GM18508 (cell line): ENCODE measurements around the gene POLK.
"Not testable (repeated sequence)": the region's sequence is repeated elsewhere in the genome, so short reads cannot be mapped to it uniquely, and the experiment has no call there.

Source experiments
- ATAC-seq: cut with Tn5 transposase; IDR thresholded peaks from one replicate; pipeline ENCODE4 v1.9.1; 2021; ENCODE audit warnings: moderate number of reproducible peaks; ENCODE audit not compliant: insufficient read depth, unreplicated experiment

Gene POLK

GRCh38 chr5:75603371-75603770 is 91.7 kb downstream of the POLK start:
- no peak for ATAC-seq

GRCh38 chr5:75603821-75604220 is 92.1 kb downstream of the POLK start:
- no peak for ATAC-seq

- not testable (repeated sequence) for ATAC-seq
Measured at GRCh38 chr5:75607341-75607740, 95.7 kb downstream of the POLK start.

DNA sequence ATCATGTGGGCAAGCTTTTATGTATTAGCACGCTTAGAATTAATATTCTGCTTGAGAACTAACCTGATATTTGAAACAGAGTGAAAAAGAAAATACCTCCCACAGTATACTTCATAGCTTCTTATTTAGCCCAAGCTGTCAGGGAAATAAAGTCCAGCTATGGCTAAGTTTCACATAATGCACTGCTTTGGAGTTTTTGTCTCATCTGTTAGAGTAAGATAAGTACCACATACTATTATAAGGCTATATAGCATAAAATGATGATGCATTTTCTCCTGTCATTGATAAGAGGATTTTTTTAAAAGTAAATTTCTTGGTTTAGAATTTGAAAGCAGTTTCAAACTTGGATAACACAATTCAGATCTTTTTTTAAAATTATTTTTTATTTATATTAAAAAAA is 97.2 kb downstream of the POLK start:
- ATAC-seq = no peak

DNA sequence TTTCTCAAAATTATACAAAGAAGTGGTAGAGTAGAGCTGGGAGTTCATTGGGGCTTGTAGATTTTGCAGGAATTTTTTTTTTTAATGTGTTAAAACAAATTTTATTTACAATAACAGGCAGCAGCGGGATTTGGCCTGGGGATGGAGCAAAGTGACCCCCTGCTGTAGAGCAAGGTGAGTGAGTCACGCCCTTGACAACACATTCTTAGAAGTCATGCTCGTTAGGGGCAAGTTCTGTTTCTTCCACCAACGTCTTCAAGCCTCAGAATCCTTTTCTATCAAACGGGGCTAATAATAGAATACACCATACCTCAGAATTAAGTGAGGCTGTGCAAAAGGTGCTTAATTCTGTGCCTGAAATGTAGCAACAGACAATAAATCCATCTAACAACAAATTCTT is 98.5 kb downstream of the POLK start:
- ATAC-seq = no peak

- not testable (repeated sequence) for ATAC-seq
Measured at GRCh38 chr5:75610859-75611310, 99.2 kb downstream of the POLK start.

DNA sequence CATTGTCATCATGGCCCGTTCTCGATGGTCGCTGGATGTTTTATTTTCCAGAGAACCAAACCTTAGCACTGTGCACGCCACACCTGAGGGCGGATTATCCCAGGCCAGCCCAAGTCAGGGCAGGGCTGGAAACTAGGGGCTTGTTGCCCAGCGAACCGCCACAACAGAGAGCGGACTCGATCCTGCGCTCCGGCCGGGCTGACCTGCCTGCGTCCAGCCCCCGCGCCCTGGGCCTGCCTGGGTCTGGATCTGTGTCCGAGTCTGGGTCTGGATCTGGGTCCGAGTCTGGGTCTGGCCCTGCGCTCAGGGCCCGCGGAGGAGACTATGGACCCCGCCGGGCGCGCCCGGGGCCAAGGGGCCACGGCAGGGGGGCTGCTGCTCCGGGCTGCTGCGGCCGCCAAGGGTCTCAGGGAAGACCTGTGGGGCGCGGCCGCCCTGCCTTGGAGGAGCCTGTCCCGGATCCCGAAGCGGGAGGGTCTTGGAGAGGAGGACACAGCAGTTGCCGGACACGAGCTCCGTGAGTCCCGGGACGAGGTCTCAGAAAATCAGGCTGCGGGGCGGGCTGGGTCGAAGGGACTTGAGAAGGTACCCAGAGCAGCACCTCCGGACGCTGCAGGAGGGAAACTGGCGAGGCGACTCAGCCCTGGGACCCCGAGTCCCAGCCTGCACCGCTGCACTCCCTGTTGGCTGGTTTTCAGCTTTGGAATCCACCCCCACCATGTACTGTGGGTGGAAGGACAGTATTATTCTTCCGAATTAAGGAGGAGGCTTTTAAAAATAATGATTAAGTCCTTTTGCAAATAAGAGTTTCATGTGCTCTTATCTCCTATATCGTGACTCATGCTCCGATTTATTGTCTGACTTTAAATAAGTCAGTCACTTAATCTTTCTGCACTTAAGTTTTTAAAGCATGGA is 99.9 kb downstream of the POLK start, which contains the start of gene ANKDD1B:
TSS of gene ANKDD1B (plus strand) at position 143 of the 915 bp plus-strand sequence. CDS start at position 325, 182 bp downstream.
- ATAC-seq = no peak

- ATAC-seq = no peak
Measured at GRCh38 chr5:75612226-75612569, 100.5 kb downstream of the POLK start.

GRCh38 chr5:75612901-75613300 is 101.2 kb downstream of the POLK start:
- ATAC-seq = no peak

- no peak for ATAC-seq
Measured at GRCh38 chr5:75614176-75614575, 102.5 kb downstream of the POLK start.

DNA sequence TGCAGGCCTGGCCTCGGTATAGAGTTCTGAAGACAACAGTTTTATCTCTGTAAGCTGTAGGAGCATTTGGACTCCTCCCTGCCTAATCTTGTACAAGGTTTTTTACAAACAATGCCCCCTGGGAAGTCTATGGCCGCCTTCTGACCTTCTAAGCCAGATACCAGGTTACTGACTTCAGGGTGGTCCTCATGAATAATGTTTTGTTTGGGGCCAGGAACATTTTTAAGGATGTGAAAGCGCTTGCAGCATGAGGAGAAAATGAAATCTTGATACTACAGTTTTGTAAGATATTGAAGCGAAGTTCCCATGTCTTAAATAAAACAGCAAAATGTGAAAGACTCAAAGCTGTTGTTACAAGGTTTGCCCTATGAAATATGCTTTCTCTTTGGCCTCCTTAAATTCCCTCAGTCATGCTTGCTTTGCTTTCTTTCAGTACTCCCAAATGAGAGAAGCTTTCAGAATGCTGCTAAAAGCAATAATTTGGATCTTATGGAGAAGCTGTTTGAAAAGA is 104.7 kb downstream of the POLK start:
- no peak for ATAC-seq

DNA sequence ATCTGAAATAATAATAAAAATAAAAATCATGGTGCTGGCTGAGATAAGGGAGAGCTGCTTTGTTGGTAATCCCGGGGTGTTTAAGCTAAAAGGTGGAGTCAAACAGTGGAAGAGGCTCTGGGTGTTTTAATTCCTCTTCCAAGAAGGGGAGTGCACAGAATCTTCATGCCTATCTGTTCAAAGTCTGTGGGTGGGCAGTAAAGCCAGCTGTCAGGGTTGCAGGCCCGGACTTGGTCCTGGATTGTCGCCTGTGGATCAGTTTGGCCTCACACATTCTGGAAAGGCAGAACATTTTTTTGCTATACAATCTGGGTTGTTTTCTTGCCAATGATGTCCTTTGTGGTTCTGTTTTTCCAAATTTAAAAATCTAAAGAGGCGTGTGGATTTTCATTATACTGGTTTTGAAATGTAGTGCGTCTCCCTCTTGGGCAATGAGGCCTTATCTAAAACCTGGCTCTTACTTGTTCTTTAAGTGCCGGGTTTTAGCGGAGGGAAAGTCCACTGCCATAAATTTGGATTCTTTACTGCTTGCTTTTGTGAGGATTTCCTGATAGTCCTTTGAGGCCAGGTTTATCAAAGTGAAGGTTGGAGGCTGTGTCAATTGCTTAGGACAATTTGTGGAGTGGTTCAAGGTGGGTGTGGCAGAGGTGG is 105.4 kb downstream of the POLK start:
- no peak for ATAC-seq

GRCh38 chr5:75617736-75618352 is 106.2 kb downstream of the POLK start:
- ATAC-seq = no peak

DNA sequence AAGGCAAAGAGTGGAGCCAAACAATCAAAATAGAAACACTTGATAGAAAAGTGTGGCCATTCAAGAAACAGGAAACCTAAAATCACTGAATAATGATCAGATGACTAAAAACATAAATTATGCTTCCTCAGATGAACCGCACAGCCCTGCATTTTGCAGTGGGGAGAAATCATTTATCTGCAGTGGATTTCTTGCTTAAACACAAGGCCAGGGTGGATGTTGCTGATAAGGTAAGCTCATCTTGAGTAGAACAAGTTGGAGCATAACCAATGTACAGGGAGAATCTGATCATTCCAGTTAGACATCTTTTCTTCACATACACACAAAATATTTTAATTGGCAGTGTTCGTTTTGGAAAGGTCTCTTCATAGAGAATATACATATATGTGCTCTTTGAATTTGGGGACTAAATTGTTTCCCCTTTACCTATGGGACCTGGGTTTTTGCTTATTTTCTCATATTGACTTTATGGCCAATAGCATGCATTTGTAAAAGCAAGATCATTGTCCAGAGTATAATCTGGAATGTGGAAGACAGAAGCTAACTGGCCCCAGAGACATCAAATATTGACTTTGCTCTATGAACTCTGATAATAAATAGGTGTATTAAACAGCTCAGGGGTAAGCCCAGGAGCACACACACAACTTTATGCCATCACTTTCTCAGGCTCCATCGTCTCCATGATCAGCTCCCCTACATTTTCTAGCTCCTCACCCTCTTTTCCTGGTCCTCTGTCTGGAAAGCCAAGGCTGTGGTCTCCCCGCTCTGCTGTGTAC is 108.7 kb downstream of the POLK start:
- ATAC-seq = no peak

- ATAC-seq = no peak
Measured at GRCh38 chr5:75622564-75622963, 110.9 kb downstream of the POLK start.

- no peak for ATAC-seq
Measured at GRCh38 chr5:75623846-75624245, 112.2 kb downstream of the POLK start.

DNA sequence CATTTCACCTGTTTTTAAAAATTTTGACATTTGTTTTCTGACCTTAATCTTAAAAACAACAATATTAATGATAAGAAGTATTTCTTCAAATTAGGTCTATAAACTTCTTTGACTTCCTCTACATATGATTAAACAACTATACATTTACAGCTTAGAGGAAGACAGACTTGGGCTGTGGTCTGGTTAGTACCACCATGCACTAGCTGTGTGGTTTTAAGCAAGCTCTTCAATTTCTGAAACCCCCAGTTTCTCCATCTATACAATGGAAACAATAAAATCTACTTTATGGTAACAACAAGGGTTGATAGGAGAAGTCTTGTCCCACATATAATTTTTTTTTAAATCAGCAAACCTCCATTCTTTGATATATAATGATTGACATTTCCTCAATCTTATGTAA is 115.3 kb downstream of the POLK start:
- no peak for ATAC-seq

GRCh38 chr5:75627801-75628200 is 116.1 kb downstream of the POLK start:
- no peak for ATAC-seq

DNA sequence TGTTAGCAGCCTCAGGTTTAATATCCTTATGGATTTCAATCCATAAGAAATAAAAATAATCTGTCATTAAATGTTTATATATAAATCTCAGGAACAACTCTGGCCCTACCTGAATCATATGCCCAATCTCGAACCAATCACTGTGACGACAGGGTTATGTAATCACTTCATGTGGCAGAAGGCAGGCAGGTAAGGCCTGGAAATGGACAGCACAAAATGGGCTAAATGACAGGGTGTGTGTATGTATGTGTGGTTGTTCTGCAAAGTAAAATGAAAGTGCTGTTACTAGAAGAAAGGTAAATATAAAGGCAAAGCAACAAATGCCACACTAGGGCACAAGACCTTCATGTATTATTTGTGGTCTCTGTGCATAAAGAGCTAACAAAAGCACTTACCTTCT is 119.2 kb downstream of the POLK start:
- no peak for ATAC-seq

DNA sequence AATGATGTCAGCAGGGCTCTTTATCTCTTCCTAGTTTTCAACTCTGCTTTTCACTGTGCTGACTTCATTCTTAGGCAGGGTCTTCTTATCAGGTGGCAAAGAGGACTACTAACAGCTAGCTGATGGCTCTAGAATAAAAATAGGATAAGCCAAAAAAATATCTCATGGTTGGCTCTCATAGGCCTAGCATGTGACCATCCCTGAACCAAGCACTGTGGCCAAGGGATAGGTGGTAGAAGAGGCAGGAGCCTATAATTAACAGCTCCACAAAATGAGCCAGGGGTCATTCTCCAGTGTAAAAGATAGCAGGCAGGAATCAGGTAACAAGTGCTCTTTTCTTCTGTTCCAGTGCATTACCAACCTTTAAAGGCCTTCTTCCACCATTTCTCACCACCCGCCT is 120.6 kb downstream of the POLK start:
- no peak for ATAC-seq
